HG02840 (cell line): Measurements from ENCODE around the gene PRX.

Experiments
- ATAC-seq: cut with Tn5 transposase; IDR thresholded peaks from one replicate; pipeline ENCODE4 v1.9.1; 2021; ENCODE audit warnings: mild to moderate bottlenecking, moderate library complexity, moderate number of reproducible peaks; ENCODE audit not compliant: unreplicated experiment, low FRiP score

The PRX gene

DNA sequence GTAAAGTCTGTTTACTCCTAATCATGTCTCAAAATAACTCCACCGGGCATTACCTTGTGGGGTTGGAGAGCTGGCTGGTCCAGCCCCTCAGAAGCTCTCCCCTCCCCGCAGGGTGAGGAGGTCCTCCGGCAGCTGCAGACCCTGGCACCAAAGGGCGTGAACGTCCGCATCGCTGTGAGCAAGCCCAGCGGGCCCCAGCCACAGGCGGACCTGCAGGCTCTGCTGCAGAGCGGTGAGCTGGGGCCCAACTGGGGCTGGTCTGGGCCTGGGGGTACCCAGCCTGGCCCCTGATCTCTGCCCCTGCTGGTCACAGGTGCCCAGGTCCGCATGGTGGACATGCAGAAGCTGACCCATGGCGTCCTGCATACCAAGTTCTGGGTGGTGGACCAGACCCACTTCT is 43.4 kb downstream of the PRX start:
- ATAC-seq, result no peak

DNA sequence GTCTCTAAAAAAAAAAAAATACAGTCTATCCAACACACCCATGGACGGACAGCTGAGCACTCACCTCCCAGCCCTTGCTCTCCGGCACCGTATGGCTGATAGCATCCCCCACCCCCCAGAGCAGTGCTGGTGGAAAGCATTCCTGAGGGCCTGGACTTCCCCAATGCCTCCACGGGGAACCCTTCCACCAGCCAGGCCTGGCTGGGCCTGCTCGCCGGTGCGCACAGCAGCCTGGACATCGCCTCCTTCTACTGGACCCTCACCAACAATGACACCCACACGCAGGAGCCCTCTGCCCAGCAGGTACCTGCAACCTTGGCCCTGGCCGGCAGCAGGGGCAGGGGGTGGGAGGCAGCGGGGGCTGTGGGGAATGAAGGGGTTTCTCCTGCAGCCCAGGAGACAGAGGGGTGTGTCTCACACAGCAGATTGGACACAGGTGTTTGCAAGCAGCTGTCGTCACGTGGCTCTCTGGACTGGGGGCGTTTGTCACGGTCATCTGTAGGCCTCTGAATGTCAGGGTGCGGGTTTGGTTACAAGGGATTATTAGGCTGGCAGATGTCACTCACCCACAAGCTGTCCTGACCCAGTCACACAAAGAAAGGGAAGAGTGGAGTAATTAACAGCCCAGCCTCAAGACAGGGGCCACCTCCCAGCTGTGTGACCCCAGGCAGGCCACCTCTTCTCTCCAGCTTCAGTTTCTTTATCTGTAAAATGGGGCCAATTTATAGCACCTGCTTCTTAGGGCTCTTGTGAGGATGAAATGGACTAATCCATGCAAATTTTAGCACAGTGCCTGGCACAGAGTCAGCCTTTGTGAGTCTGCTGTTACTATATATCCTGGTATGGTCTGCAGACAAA is 45.4 kb downstream of the PRX start:
- ATAC-seq, result no peak

DNA sequence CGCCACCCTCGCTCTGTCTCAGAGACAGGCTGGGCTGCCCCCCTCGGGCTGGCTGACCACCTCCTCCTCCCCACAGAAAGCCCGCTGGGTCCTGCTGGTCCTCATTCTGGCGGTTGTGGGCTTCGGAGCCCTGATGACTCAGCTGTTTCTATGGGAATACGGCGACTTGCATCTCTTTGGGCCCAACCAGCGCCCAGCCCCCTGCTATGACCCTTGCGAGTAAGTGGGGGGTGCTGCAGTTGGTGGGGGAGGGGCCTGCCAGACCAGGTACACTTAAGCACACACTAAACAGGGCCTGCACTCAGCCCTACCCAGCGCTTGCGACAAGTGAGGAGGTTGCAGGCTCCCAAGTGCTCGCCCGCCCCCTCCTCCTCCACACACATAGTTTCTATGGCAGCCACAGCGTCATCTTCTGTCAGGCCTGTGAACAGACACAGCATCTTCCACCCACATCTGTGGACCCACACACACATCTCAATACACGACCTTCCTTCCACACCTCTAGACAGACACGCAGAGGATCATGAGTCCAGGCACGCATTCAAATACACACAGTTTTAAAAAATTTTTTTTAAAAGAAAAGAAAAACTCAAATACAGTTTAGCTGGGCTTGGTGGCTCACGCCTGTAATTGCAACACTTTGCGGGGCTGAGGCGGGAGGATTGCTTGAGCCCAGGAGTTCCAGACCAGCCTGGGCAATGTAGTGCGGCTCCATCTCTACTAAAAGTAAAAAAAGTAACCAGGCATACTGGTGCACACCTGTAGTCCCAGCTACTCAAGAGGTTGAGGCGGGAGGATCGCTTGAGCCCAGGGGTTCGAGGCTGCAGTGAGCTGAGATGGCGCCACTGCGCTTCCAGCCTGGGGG is 46.2 kb downstream of the PRX start:
- ATAC-seq, result no peak

GRCh38 chr19:40365613-40366401 is 47.4 kb downstream of the PRX start:
- ATAC-seq, result no peak

DNA sequence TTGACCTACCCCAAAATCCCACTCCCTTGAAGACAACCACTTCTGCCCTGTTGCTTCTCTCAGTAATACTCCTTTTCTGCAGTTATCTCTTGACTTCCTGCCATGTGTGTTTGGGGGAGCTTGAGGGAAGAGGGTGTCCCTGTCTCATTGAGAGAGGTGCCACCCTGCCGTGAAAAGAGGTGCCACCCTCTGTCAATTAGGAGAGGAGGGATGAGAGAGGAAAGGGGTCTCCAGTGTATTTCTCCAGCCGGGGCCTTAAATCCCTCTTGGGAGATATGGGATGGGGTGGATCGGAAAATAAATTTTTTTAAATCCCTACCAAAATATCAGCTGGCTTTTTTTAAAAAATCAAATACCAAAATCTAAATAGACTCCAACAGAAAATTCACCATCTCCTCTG is 48.2 kb downstream of the PRX start:
- ATAC-seq, result no peak

- no peak for ATAC-seq
Observed at GRCh38 chr19:40363069-40363468, 50.1 kb downstream of the PRX start.

DNA sequence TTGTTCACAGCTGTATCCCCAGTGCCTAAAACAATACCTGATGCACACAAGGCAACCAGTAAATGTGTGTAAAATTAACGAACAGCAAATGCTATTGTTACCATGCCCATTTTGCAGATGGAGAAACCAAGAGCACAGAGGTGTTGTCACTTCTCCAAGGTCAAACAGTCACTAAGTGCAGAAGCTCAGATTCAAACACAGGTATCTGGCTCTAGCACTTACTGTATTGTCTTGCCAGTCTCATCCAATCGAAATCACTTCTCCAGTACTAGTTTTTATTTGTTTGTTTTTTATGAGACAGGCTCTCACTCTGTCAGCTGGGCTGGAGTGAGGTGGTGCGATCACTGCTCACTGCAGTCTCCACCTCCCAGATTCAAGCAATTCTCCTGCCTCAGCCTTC is 51.0 kb downstream of the PRX start:
- ATAC-seq, result no peak

DNA sequence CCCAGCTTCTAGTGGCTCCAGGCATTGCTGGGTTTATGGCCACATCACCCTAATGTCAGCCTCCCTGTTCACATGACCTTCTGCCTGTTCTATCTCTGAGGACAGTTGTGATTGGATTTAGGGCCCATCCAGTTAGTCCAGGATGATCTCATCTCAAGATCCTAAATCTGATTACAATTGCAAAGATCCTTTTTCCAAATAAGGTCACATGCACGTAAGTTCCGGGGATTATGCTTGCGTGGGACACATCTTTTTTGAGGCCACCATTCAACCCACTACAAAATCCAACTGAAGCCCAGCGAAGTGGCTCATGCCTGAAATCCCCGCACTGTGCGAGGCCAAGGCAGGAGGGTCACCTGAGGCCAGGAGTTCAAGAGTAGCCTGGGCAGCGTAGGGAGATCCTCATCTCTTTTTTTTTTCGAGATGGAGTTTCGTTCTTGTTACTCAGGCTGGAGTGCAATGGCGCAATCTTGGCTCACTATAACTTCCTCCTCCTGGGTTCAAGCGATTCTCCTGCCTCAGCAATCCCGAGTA is 52.4 kb downstream of the PRX start:
- ATAC-seq, result no peak

- no peak for ATAC-seq
Observed at GRCh38 chr19:40360020-40360707, 53.0 kb downstream of the PRX start.

GRCh38 chr19:40358773-40359172 is 54.4 kb downstream of the PRX start:
- ATAC-seq, result no peak

GRCh38 chr19:40357640-40358039 is 55.5 kb downstream of the PRX start:
- ATAC-seq, result no peak

- ATAC-seq, result no peak
Observed at GRCh38 chr19:40356681-40357595, 56.2 kb downstream of the PRX start.

DNA sequence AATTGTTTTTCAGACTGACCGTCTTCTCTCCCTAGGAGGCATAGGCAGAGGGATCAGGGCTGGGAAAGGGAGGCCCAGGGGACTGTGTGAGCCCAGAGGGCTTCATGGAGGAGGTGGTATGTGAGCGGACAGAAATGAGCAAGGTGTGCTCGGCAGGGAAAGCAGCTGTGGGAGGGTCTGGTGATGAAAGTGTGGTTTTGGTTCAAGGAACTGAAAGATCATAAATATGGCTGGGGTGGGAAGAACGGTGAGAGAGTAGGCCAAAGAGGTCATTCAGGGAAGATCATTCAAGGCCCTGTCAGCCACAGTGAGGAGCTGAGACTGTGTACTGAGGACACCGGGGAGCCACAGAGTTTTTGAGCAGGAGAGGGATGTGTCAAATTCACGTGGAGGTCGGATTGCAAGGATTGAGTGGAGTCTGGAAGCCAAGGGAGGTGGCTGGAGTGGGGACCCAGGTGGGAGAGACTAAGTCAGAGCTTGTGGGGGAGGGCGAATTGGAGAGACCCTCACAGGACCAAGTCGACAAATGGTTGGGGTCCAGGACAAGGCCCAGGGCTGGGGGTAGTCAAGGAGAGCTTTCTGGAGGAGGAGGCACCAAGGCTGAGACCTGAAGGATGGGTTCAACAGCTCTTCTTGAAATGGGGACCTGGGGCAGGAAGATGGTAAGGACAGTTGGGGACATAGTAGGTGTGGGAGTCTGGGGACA is 57.0 kb downstream of the PRX start:
- no peak for ATAC-seq

DNA sequence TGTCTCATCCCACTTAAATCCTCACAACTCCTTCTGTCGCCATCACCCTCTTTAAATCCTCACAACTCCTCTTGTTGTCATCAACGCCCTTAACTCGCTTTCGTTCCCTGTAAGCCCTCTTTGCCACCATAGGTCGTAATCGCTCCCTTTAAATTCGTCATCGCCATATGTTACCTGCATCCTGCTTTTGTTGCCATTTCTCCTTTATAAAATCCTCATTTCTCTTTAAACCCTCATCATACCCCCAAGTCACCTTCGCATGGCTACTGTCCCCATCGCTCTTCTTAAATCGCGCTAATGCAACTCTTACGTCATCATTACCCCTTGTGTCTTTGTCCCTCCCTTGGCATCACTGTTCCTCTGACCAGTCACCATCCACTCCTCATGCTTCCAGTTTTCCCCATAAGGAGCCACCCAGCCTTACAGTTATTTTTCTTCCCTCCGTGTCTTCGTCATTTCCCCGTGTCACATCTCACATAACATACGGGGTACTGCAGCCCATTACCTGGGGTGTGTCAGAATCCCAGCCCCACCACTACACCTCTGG is 64.1 kb downstream of the PRX start:
- ATAC-seq, result no peak

DNA sequence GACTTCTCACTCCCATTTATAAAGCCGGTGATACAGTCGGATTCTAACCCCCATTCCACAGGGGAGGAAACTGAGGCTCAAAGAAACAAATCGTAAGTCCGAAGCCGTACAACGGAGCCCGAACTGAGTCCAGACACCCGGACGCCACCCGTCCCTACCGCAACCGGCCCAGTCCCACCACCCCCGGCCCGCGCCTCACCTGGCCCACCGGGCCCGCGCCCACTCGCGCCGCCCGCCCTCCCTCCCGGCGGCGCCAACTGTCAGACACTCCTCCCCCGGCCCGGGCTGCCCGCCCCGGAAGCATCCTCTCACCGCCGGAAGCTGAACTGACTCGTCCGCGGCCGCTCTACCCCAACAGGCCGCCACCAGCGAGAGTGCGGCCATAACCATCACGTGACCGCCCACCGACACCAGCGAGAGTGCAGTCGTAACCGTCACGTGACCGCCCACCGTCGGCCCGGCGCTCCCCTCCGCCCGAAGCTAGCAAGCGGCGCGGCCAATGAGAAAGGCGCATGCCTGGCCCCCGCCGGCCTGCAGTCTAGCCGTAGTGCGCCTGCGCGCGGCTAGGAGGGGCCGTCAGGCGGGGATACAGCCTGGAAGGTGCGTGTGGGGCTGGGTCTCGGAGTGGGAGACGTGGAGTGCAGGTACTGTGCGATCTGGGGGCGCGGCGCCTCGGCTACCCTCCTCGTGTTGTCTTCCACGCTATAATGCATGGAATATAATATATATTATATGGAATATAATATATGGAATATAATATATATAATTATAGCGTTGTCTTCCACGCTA is 64.9 kb downstream of the PRX start, which contains the start of the genes C19orf47 and PLD3:
TSS of gene C19orf47 (minus strand) at position 273 of the 789 bp plus-strand sequence. CDS start 6,540 bp downstream, outside the sequence.
TSS of gene PLD3 (plus strand) at position 571 of the 789 bp plus-strand sequence. CDS start 17,789 bp downstream, outside the sequence.
- ATAC-seq, result peak; percentile 97

DNA sequence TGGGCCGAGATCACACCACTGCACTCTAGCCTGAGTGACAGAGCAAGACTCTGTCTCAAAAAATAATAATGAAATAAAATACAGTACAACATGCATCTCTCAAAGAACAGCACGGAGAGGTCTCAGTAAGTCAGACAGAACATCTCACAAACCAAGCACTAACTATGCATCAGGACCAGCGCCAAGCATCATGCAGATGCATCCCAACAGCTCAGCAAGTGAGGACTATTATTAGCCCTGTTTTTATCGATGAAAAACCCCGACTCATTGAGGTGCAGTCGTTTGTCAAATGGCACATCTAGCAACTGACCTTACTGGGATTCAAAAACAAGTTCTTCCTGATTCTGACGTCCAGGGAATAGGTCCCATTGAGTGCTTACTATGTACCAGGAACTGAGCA is 68.8 kb downstream of the PRX start:
- ATAC-seq, result no peak
